IMR-90 (cell line): ENCODE measurements around the gene DCP2. TPM values are rescaled to one million over a fixed set of nuclear protein-coding genes. Genes with fewer than 3 reads are reported as not detected.

Experiments used
- ATAC-seq: fragments of 200-7000 bp; cut with Tn5 transposase; 2 replicates; pipeline ENCODE4 v1.9.1; 2020; ENCODE audit warnings: low read depth, mild to moderate bottlenecking, moderate library complexity
- BruUV-seq: library from RNA; stranded (reverse); fragments of 400-500 nt; replicated peaks from 2 replicates; lab custom pipeline; 2021; lab: Mats Ljungman, UMichigan
- CTCF ChIA-PET: fragments of 300-600 bp; formaldehyde crosslinking; extraction: SDS; loops from one replicate; lab custom pipeline; 2021; ENCODE audit warnings: antibody characterized with exemption; lab: Yijun Ruan, JAX
- POLR2A ChIA-PET: fragments of 300-600 bp; sonication (Branson Sonifier 250); formaldehyde crosslinking; loops from one replicate; lab custom pipeline; 2022; ENCODE audit warnings: antibody characterized with exemption; ENCODE audit not compliant: unreplicated experiment; lab: Charles Lee
- DNase-seq: peaks from one replicate; pipeline ENCODE4 v3.0.0; 2013
- H2AFZ ChIP-seq: replicated peaks from 2 replicates; pipeline ENCODE3; 2013; ENCODE audit warnings: low read length, mild to moderate bottlenecking; ENCODE audit not compliant: poor library complexity
- H2AK5ac ChIP-seq: 2 replicates; pipeline ENCODE4 v1.6.1; 2013; ENCODE audit warnings: low read depth, low read length, inconsistent platforms
- H2AK9ac ChIP-seq: replicated peaks from 2 replicates; pipeline ENCODE3; 2013; ENCODE audit warnings: mild to moderate bottlenecking, low read depth, low read length, moderate library complexity; ENCODE audit not compliant: poor library complexity
- H2BK120ac ChIP-seq: 2 replicates; pipeline ENCODE4 v1.6.1; 2013; ENCODE audit warnings: low read depth, low read length, inconsistent platforms
- H2BK15ac ChIP-seq: 3 replicates; pipeline ENCODE4 v1.6.1; 2013; ENCODE audit warnings: low read depth, low read length, inconsistent platforms
- H2BK20ac ChIP-seq: 2 replicates; pipeline ENCODE4 v1.6.1; 2013; ENCODE audit warnings: low read depth, mild to moderate bottlenecking, inconsistent platforms, low read length, moderate library complexity
- H2BK5ac ChIP-seq: 2 replicates; pipeline ENCODE4 v1.6.1; 2013; ENCODE audit warnings: mild to moderate bottlenecking, low read depth, low read length, inconsistent platforms; ENCODE audit not compliant: poor library complexity, severe bottlenecking
- H3K14ac ChIP-seq: replicated peaks from 2 replicates; pipeline ENCODE4 v1.6.1; 2013; ENCODE audit warnings: low read depth, low read length, inconsistent platforms
- H3K18ac ChIP-seq: 2 replicates; pipeline ENCODE4 v1.6.1; 2013; ENCODE audit warnings: low read depth, low read length, control low read depth
- H3K23ac ChIP-seq: 2 replicates; pipeline ENCODE4 v1.6.1; 2013; ENCODE audit warnings: low read depth, low read length, inconsistent platforms
- H3K27ac ChIP-seq: 2 replicates; pipeline ENCODE4 v1.5.1; 2013; ENCODE audit warnings: mild to moderate bottlenecking, control low read depth, low read length; ENCODE audit not compliant: insufficient read depth
- H3K27me3 ChIP-seq: 2 replicates; pipeline ENCODE4 v1.6.1; 2013; ENCODE audit warnings: low read length; ENCODE audit not compliant: control insufficient read depth, insufficient read depth
- H3K36me3 ChIP-seq: 2 replicates; pipeline ENCODE4 v1.6.1; 2013; ENCODE audit warnings: low read length, mixed read lengths; ENCODE audit not compliant: control insufficient read depth, insufficient read depth
- H3K4ac ChIP-seq: 2 replicates; pipeline ENCODE4 v1.6.1; 2013; ENCODE audit warnings: low read depth, low read length, inconsistent platforms
- H3K4me1 ChIP-seq: 2 replicates; pipeline ENCODE4 v1.6.1; 2013; ENCODE audit warnings: low read length, mixed read lengths; ENCODE audit not compliant: control insufficient read depth, insufficient read depth
- H3K4me2 ChIP-seq: 2 replicates; pipeline ENCODE4 v1.6.1; 2013; ENCODE audit warnings: low read depth, mild to moderate bottlenecking, control low read depth, low read length, moderate library complexity
- H3K4me3 ChIP-seq: 2 replicates; pipeline ENCODE4 v1.5.1; 2013; ENCODE audit warnings: low read depth, mild to moderate bottlenecking, control low read depth, low read length, moderate library complexity; ENCODE audit not compliant: insufficient read depth
- H3K56ac ChIP-seq: 2 replicates; pipeline ENCODE4 v1.6.1; 2013; ENCODE audit warnings: low read length, inconsistent platforms; ENCODE audit not compliant: insufficient read depth; ENCODE audit errors: extremely low read depth
- H3K79me1 ChIP-seq, 2 experiments: 2 replicates each; pipeline ENCODE4 v1.6.1; 2013; ENCODE audit warnings: low read length in 2 of 2, inconsistent platforms in 1 of 2, low read depth in 1 of 2
- H3K9ac ChIP-seq: 2 replicates; pipeline ENCODE4 v1.6.1; 2013; ENCODE audit warnings: low read depth, low read length, control low read depth
- H3K9me1 ChIP-seq: 2 replicates; pipeline ENCODE4 v1.6.1; 2013; ENCODE audit warnings: low read length, inconsistent platforms; ENCODE audit not compliant: insufficient read depth
- H3K9me3 ChIP-seq: 2 replicates; pipeline ENCODE4 v1.6.1; 2013; ENCODE audit warnings: low read length; ENCODE audit not compliant: control insufficient read depth, insufficient read depth
- H4K20me1 ChIP-seq: 2 replicates; pipeline ENCODE4 v1.6.1; 2013; ENCODE audit warnings: low read length, inconsistent platforms; ENCODE audit not compliant: insufficient read depth
- H4K5ac ChIP-seq: 2 replicates; pipeline ENCODE4 v1.6.1; 2013; ENCODE audit warnings: mild to moderate bottlenecking, low read depth, low read length, control low read depth
- H4K8ac ChIP-seq, 2 experiments: 2 replicates each; pipeline ENCODE4 v1.6.1; 2013; ENCODE audit warnings: low read depth in 2 of 2, low read length in 2 of 2, control low read depth in 1 of 2, inconsistent platforms in 1 of 2
- H4K91ac ChIP-seq: 2 replicates; pipeline ENCODE4 v1.6.1; 2013; ENCODE audit warnings: low read depth, low read length, inconsistent platforms; ENCODE audit not compliant: insufficient read depth
- BHLHE40 ChIP-seq: fragments of 150-350 bp; IDR thresholded peaks from 2 replicates; pipeline ENCODE4 v1.6.1; 2016; ENCODE audit warnings: mild to moderate bottlenecking, low read depth, low read length
- CEBPB ChIP-seq: IDR thresholded peaks from 2 replicates; pipeline ENCODE4 v1.6.1; 2012; ENCODE audit warnings: low read depth, low read length, improper control_type of control experiment
- CHD1 ChIP-seq: IDR thresholded peaks from 2 replicates; pipeline ENCODE4 v1.6.1; 2012; ENCODE audit warnings: low read depth, low read length, improper control_type of control experiment
- FOS ChIP-seq: fragments of 150-350 bp; IDR thresholded peaks from 2 replicates; pipeline ENCODE4 v1.6.1; 2016; ENCODE audit warnings: low read depth, low read length
- MAFK ChIP-seq: IDR thresholded peaks from 2 replicates; pipeline ENCODE4 v1.6.1; 2012; ENCODE audit warnings: low read depth, low read length, improper control_type of control experiment
- MAZ ChIP-seq: IDR thresholded peaks from 2 replicates; pipeline ENCODE4 v1.6.1; 2012; ENCODE audit warnings: low read depth, mild to moderate bottlenecking, low read length, improper control_type of control experiment, moderate library complexity, borderline replicate concordance
- MXI1 ChIP-seq: IDR thresholded peaks from 2 replicates; pipeline ENCODE4 v1.6.1; 2012; ENCODE audit warnings: low read depth, mild to moderate bottlenecking, low read length, moderate library complexity, borderline replicate concordance
- NFE2L2 ChIP-seq: fragments of 150-350 bp; IDR thresholded peaks from 2 replicates; pipeline ENCODE4 v1.6.1; 2016; ENCODE audit warnings: low read depth, mild to moderate bottlenecking, low read length
- POLR2A ChIP-seq: IDR thresholded peaks from 2 replicates; pipeline ENCODE4 v1.6.1; 2012; ENCODE audit warnings: mild to moderate bottlenecking, low read depth, low read length
- RCOR1 ChIP-seq: IDR thresholded peaks from 2 replicates; pipeline ENCODE4 v1.6.1; 2012; ENCODE audit warnings: mild to moderate bottlenecking, low read length, improper control_type of control experiment; ENCODE audit not compliant: insufficient replicate concordance
- RFX5 ChIP-seq: IDR thresholded peaks from 2 replicates; pipeline ENCODE4 v1.8.0; 2012; ENCODE audit warnings: low read depth, mild to moderate bottlenecking, low read length, moderate library complexity
- SMC3 ChIP-seq: fragments of 150-350 bp; IDR thresholded peaks from 2 replicates; pipeline ENCODE4 v1.6.1; 2016; ENCODE audit warnings: low read depth, mild to moderate bottlenecking, antibody characterized with exemption, low read length, moderate library complexity
- WGBS, 2 experiments: methylation state at CpG; one replicate each; pipeline versions ENCODE4 v1.1.5 to v1.1.7; 2013; ENCODE audit warnings: missing lambda C conversion rate in 2 of 2; ENCODE audit not compliant: insufficient read length in 1 of 2; ENCODE audit errors: extremely low coverage in 2 of 2; 5-methylcytosine and 5-hydroxymethylcytosine counted together
- dilution Hi-C: fragments of 300-500 bp; cut with HindIII; formaldehyde crosslinking; loops from one replicate; pipeline ENCODE4 v1.14.3; 2018; ENCODE audit warnings: low sequenced_read_pairs; ENCODE audit not compliant: unreplicated experiment
- in situ Hi-C: fragments of 300-500 bp; cut with MboI; formaldehyde crosslinking; loops from 3 replicates; pipeline ENCODE4 v1.14.3; 2019; ENCODE audit warnings: low sequenced_read_pairs, inconsistent platforms, mixed read lengths
- intact Hi-C: fragments of 100-400 bp; cut with micrococcal nuclease; formaldehyde crosslinking; loops from 2 replicates; pipeline ENCODE4 v1.10.0; 2022
- polyA plus RNA-seq, 3 experiments: library from polyadenylated mRNA; depleted of rRNA; stranded (reverse); fragments of >200 nt; gene quantifications; 2 replicates each; pipeline ENCODE4 v1.2.3, GENCODE V29; 2012; ENCODE audit warnings: low replicate concordance in 1 of 3
- total RNA-seq: library from RNA; depleted of rRNA; stranded (reverse); fragments of >200 nt; gene quantifications from 2 replicates; pipeline ENCODE4 v1.2.3, GENCODE V29; 2012
- TF ChIP-seq, protein P1 (sequence below): fragments of 150-350 bp; IDR thresholded peaks from 2 replicates; pipeline ENCODE4 v1.6.1; 2016; ENCODE audit warnings: low read depth, mild to moderate bottlenecking, low read length, moderate library complexity, borderline replicate concordance
- TF ChIP-seq, protein P2 (sequence below): fragments of 150-350 bp; IDR thresholded peaks from 2 replicates; pipeline ENCODE4 v1.6.1; 2017; ENCODE audit warnings: mild to moderate bottlenecking, antibody characterized with exemption, low read length, low read depth

Gene DCP2
- total and polyA plus RNA-seq, 2 of the 4 experiments (the other 2 are of a cell fraction) = 6.9 to 18.6 TPM

DNA sequence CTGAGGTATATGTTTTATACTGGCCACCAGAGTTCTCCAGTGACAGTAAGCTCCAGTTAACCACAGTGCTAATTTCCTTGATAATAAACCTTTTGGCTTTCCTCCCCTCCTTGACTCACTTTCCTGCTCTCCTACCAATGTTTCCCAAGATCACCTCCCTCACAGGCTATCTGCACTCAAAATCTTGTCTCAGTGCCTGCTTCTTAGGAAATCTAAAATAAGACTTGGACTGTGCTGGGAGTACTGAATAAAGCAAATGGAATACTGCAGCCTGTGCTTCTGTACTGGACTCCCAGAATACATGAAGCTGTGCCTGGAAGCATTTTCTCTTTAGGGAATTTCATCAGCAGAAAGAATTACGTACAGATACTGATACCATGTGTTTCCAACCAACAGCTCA is 1.7 kb upstream of the DCP2 start:
- Histone ChIP-seq H3K9ac (no peak overlapping the region), H3K56ac (no peak overlapping the region), H4K20me1 (no peaks in the 10 kb centered on the region), H3K14ac (no peak overlapping the region), H2BK15ac (no peak overlapping the region), H3K4me1 (peaks cover 2% of the 10 kb centered on the region; the same call in 1 of the 2 replicates), H3K9me3 (no peaks in the 10 kb centered on the region), H4K8ac (peak overlapping the region in 1 of 2 experiments; percentile 19; a peak in 1 of 4 replicates), H3K23ac (no peak overlapping the region), H4K91ac (0 out of 2 replicates have a peak overlapping the region, but pooled peaks have one; percentile 7), H4K5ac (no peak overlapping the region), H2BK20ac (no peak overlapping the region), H3K36me3 (no peaks in the 10 kb centered on the region), H3K4me3 (no peak overlapping the region), H3K27me3 (no peaks in the 10 kb centered on the region), H2AK5ac (no peak overlapping the region), H3K4me2 (no peak overlapping the region), H2AFZ (no peak overlapping the region), H3K79me1 (no peaks in the 10 kb centered on the region; a peak in 1 of 4 replicates), H2BK120ac (no peak overlapping the region), H3K27ac (no peak overlapping the region), H2AK9ac (no peak overlapping the region), H2BK5ac (no peak overlapping the region), H3K18ac (no peak overlapping the region), H3K4ac (no peak overlapping the region), H3K9me1 (no peaks in the 10 kb centered on the region)
- no TSS peak for BruUV-seq
- intact Hi-C loops (no loop called here), dilution Hi-C loops (no loop called here), in situ Hi-C loops (loop anchor here (25.0 kb wide), 1 partner anchor 413 kb away; no protein-coding TSS in a partner anchor)
- ATAC-seq (no peak), DNase-seq (no peak)
- TF ChIP-seq CHD1 (no peak), SMC3 (no peak), POLR2A (no peak), CEBPB (no peak), FOS (no peak), RFX5 (no peak), MAZ (no peak), MXI1 (no peak), NFE2L2 (no peak), RCOR1 (no peak), MAFK (no peak), BHLHE40 (no peak)
- TF ChIP-seq, protein P1, sequence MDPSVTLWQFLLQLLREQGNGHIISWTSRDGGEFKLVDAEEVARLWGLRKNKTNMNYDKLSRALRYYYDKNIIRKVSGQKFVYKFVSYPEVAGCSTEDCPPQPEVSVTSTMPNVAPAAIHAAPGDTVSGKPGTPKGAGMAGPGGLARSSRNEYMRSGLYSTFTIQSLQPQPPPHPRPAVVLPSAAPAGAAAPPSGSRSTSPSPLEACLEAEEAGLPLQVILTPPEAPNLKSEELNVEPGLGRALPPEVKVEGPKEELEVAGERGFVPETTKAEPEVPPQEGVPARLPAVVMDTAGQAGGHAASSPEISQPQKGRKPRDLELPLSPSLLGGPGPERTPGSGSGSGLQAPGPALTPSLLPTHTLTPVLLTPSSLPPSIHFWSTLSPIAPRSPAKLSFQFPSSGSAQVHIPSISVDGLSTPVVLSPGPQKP = no peak
- TF ChIP-seq, protein P2, sequence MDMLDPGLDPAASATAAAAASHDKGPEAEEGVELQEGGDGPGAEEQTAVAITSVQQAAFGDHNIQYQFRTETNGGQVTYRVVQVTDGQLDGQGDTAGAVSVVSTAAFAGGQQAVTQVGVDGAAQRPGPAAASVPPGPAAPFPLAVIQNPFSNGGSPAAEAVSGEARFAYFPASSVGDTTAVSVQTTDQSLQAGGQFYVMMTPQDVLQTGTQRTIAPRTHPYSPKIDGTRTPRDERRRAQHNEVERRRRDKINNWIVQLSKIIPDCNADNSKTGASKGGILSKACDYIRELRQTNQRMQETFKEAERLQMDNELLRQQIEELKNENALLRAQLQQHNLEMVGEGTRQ = no peak
- no CpG with 5 or more reads among the region's 1 CpG for WGBS, 2 experiments
- POLR2A ChIA-PET = no interaction called here
- CTCF ChIA-PET = no interaction called here
